GM19468 (cell line): ENCODE measurements around the gene DERA.
"Not testable (repeated sequence)": the region's sequence is repeated elsewhere in the genome, so short reads cannot be mapped to it uniquely, and the experiment has no call there.

Source experiments
- ATAC-seq: cut with Tn5 transposase; IDR thresholded peaks from one replicate; pipeline ENCODE4 v1.9.1; 2021; ENCODE audit warnings: mild to moderate bottlenecking, moderate library complexity, moderate number of reproducible peaks; ENCODE audit not compliant: unreplicated experiment; ENCODE audit errors: extremely low read depth

DERA gene

DNA sequence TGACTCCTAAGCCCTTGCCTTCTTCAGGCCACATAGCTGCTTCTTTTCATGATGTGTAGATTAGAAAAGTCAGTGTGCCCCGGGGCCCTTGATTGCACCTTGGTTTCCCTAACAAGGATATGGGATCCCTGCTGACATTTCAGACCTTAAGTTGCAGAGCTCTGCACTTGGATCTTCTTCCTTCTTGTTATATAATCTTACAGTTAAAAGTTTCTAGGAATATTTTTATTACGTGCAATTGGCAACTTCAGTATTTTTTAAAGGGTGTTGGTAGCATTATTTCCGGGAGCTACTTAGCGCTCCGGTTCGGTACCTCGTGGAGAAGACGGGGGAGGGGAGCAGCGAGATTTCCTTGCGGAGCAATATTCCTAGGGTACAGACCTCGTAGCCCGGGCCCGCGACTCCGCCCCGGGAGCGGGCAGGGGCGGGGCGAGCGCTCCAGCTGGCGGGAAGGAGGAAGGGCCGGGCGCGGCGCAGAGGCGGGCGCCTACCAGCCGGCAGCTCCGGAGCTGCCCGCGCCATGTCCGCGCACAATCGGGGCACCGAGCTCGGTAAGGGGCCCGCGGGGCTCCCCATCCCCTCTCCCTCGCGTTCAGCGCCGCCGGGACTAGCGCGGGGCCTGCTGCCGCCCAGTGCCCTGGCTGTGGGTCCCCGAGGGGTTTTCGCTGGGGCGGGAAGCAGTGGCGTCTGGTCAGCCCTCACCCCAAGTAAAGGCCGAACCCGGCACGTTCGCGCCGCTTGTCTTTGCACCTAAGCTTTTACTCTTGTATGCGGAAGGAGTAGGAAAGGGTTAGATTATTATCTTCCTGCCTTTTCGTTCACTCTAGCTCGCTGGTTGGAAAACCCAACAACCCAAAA lies at the start of gene DERA:
Gene DERA, plus strand, starts transcription at position 469 of the 858 bp plus-strand sequence. Its CDS starts 52 bp downstream, at position 521.
- peak; percentile 80 for ATAC-seq

DNA sequence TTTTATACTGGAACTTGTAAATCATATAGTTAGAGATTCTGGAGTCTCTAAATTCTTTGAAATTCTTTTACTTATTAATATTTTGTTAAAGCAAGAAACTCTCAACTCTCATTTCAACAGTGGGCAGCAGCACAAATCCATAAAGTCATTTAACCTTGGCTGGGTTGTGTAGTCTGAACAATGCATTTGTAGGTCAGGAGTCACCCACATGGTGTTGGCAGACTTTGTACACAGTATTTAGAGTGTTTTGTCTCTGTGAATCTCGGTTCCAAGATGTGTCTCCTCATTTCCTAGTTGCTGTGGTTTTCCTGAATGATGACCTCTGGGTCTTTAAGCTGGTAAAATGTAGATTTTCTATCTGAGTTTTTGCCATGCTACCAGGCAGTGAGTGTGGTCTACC lies 49.7 kb upstream of the DERA start:
- no peak for ATAC-seq

- no peak for ATAC-seq
Observed at GRCh38 chr12:15862840-15863239, 48.3 kb upstream of the DERA start.

DNA sequence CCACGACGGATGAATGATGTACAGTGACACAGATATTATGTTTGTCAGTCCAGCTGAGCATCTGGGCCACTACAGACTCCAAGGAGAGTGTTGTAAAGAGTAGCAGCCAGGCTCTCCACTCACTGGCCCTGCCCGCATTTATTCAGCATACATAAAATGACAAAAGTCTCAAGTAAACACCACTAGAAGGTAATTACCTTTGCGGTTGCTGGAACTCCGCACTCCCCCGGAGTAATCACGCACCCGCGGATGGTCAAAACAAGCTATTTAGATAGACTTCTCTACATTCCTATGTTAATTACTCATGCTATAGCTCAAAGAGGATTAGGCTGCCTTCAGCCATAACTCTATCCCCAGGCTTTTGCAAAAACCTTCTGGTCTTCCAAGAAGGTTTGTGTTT lies 47.8 kb upstream of the DERA start:
- no peak for ATAC-seq

DNA sequence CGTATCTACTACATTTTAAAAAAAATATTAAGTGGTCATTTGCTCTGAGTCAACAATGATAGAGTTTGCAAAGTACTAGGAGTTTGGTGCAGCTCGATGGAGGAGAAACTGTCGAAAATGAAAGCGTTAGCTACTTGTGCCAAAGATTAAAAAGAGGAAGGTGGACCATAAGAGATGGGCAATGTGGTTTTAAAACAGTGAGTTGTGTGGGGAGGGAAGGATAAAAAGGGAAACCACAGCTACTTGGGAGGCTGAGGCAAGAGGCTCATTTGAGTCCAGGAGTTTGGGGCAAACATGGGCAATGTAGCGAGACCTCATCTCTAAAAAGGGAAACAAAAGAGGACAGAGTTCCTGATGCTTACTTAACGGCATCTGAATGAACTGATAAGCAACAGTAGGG lies 47.1 kb upstream of the DERA start:
- peak; percentile 45 for ATAC-seq

DNA sequence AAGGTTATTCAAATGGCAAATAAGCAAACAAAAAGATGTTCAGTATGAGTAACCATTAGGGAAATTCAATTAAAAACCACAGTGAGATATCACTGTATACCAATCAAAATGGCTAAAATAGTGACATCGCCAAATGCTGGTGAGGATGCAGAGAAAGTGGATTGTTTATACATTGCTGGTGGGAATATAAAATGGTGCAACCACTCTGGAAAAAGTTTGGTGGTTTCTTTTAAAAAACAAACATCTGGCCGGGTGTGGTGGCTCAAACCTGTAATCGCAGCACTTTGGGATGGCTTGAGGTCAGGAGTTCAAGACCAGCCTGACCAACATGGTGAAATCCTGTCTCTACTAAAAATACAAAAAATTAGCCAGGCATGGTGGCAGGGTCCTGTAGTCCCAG lies 42.9 kb upstream of the DERA start:
- ATAC-seq: no peak

- no peak for ATAC-seq
Observed at GRCh38 chr12:15873556-15873955, 37.6 kb upstream of the DERA start.

- ATAC-seq: not testable (repeated sequence)
Observed at GRCh38 chr12:15874556-15875145, 36.5 kb upstream of the DERA start.

DNA sequence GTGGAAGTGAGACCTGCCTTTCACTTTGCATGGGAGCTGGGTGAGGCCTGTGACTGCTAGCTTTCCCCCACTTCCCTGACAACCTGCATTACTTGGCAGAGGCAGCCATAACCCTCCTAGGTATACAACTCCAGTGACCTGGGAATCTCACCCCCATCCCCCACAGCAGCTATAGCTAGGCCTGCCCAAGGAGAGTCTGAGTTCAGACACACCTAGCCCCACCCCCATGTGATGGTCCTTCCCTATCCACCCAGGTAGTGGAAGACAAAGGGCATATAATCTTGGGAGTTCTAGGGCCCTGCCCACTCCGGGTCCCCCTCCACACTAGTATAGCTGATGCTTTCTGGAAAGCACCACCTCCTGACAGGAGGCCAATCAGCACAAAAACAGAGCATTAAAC lies 35.3 kb upstream of the DERA start:
- no peak for ATAC-seq

DNA sequence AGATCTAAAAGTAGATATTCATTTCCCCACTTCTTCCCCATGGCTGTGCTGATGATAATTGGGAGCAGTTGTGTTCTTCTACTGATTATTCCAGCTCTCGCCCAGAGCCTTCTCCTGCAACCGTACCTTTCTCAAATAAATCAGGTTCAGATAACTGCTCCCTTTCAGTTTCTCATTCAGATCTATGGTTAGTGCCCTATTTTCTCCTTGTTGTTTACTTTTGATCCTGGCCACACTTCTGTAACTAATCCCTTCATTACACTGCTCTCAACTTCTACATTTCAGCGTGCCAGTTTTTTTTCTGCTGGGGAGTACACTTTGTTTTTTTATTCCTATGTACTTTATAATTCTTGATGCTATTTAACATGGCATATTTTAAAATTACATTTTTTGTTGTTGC lies 31.7 kb upstream of the DERA start:
- no peak for ATAC-seq

GRCh38 chr12:15880721-15881120 lies 30.4 kb upstream of the DERA start:
- no peak for ATAC-seq

- ATAC-seq: peak; percentile 99
Observed at GRCh38 chr12:15882118-15882971, 28.8 kb upstream of the DERA start, which contains the start of gene STRAP. TSS of gene STRAP (plus strand) at chr12:15882387. CDS start at chr12:15882708, 321 bp downstream.

DNA sequence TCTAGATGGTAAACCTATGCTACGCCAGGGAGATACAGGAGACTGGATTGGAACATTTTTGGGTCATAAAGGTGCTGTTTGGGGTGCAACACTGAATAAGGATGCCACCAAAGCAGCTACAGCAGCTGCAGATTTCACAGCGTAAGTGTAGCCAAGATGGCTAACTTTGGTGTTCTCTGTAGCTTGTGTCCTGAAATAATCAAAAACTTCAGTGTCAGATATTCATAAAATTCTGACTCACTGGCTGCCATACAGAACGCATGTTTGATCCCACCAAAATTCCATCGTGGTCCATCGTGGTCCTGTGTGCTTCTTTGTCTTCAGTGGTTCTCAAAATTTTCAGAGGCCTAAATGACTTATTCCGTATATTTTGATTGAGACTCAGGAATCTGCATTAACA lies 27.6 kb upstream of the DERA start:
- no peak for ATAC-seq

DNA sequence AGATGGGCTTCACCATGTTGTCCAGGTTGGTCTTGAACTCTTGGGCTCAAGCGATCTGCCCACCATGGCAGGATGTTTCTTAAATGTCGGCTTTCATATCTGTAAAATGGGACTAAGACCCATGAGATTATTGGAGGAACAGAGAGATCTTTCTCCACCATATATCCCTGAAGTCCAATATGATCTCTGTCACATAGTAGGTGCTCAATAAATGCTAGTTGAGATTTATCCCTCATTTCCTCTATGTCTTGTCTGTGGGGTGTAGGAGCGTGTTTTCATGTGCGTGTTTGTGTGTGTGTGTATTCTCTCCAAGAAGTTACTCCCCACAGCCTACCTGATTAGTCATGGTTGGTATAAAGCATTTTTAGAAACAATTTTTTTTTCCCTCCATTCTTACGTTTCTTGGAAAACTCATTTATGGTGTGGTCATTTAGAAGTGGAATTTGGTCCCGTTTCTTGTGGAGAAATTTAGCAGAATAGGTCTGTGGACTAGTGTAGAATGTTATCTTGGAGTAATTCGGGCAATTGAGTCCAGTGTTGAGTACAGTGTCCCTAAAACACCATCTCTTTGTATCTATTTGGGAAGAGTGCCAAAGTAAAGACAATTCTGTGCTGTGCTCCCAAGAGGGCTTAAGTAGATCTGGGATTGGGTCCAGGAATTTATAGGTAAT lies 24.6 kb upstream of the DERA start:
- ATAC-seq: no peak

- no peak for ATAC-seq
Observed at GRCh38 chr12:15887043-15887817, 23.9 kb upstream of the DERA start.

DNA sequence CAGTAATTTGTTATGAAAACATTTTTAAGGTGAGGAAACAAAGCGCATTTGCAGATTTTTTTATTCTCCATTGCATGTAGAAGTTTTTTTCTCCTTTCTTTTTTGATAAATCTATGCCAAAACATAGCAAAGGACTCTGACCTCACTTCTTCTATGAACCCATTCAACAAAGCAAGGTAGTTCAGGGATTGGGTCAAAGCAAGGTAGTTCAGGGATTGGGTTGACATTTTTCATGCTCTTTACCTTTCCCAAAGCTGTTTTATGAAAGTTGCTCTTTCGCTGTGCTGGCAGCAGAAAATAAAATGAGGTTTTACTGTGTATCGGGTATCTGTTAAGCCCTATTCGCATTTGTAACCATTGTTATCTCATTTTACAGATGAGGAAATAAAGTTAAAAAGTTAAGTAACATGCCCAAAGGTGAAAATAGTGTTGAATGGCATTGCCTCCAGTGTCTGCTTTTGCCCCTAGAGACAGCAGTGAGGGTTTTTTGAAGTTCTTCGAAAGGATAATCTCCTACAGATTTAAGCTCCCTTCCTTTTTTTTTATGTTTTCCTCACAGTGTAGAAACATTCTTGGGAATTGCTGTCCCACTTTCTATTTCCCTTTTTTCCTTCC lies 18.4 kb upstream of the DERA start:
- no peak for ATAC-seq

DNA sequence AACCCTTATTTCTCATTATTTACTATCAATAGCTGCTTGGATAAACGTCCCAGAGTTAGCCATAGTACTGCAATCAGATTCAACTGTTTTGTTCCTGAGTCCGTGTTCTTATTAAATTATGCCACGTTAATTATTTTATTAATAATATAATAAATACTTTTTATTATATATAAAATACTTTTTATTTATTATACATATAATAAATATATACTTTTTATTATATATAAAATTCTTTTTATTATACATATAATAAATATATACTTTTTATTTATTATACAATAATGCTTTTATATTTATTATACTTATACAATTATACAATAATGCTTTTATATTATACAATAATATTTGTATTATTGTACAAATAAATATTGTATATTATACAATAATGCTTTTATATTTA lies 17.9 kb upstream of the DERA start:
- no peak for ATAC-seq

- no peak for ATAC-seq
Observed at GRCh38 chr12:15896867-15897266, 14.3 kb upstream of the DERA start.

DNA sequence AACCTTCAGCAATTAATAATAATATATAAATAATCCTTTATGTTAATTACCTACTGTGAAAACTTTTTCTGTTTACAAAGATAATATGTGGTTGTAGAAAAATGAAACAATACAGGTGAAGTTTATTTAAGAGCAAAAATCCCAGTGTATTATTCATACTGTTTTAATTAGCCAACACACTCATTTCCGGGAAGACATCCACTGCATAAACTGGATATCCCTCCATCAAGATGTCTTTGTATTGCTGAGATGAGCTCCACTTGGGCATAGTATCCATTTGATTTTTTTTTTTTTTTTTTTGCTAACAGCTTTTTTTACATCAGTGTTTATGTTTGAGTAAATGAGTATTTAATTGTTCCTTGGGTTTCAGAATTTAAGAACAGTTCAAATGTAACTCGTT lies 13.7 kb upstream of the DERA start:
- no peak for ATAC-seq
